ENCODE results near the gene OR1S1. TPM values are rescaled to one million over a fixed set of nuclear protein-coding genes. Genes with fewer than 3 reads are reported as not detected.

OR1S1 gene
- total and polyA plus RNA-seq, 2 experiments from 2014 or later = not detected

GRCh38 chr11:58193391-58193790 lies 19.1 kb upstream of the OR1S1 start:
- Mint-ChIP-seq H3K4me3 (no peak overlapping the region), H3K27me3 (ENCODE audit: insufficient read depth, low read depth, poor library complexity) (no peaks in the 10 kb centered on the region), H3K27ac (no peak overlapping the region), H3K4me1 (no peaks in the 10 kb centered on the region), H3K9me3 (peaks cover 19% of the 10 kb centered on the region), H3K36me3 (ENCODE audit: low read depth) (no peaks in the 10 kb centered on the region)
- H3K27ac ChIP-seq (ENCODE audit: low read depth) = no peak overlapping the region
- no peaks in the 10 kb centered on the region for H3K79me2 ChIP-seq (replicated peaks; ENCODE audit: insufficient read depth)
- H3K27me3 ChIP-seq (ENCODE audit: insufficient read depth) = no peaks in the 10 kb centered on the region
- TF ChIP-seq ZNF462 (CRISPR knock-in tag; IDR thresholded peaks at IDR 0.05) (no peak), REST (IDR thresholded peaks at IDR 0.05; ENCODE audit: unreplicated experiment) (no peak), CTCF (conservative IDR thresholded peaks at IDR 0.05; ENCODE audit: low read depth in 2 of 2) (no peak), EZH2phosphoT487 (IDR thresholded peaks at IDR 0.05; ENCODE audit: unreplicated experiment) (no peak), ZNF114 (CRISPR knock-in tag; IDR thresholded peaks at IDR 0.05) (no peak)
- no peak for DNase-seq (ENCODE audit: low spot score)
- H3F3A ChIP-seq (replicated peaks; ENCODE audit: low read depth) = no peaks in the 10 kb centered on the region
- H3K36me3 ChIP-seq (ENCODE audit: insufficient read depth) = no peaks in the 10 kb centered on the region
- no peak overlapping the region for H3K4me2 ChIP-seq
- no peak overlapping the region for H3K4me3 ChIP-seq
- H2AFZ ChIP-seq = no peak overlapping the region
- H4K20me1 ChIP-seq (replicated peaks; ENCODE audit: insufficient read depth) = no peaks in the 10 kb centered on the region
- no peaks in the 10 kb centered on the region for H3K4me1 ChIP-seq (ENCODE audit: insufficient read depth)
- ATAC-seq = no peak
- H3K9me2 ChIP-seq (ENCODE audit: insufficient read depth) = peaks cover 11% of the 10 kb centered on the region

All from GM23338 (cell line).